Testis (tissue), 2 donors: ENCODE measurements around the gene NFIB.

Experiments used
- CTCF ChIP-seq, 3 experiments: fragments of 450-650 bp in 2 of 3; fragments of 200-600 bp in 1 of 3; sonication (generic) in 1 of 3; IDR thresholded peaks; one replicate each; pipeline ENCODE4 v1.5.1; 2016 to 2019; ENCODE audit warnings: antibody characterized with exemption in 3 of 3, mild to moderate bottlenecking in 2 of 3, moderate library complexity in 1 of 3
- POLR2A ChIP-seq: fragments of 450-650 bp; IDR thresholded peaks from one replicate; pipeline ENCODE4 v1.6.1; 2017; ENCODE audit warnings: antibody characterized with exemption, mild to moderate bottlenecking, moderate library complexity

GRCh38 chr9:14077672-14078071 lies 236.3 kb downstream of the NFIB start:
- no peak for TF ChIP-seq CTCF (IDR thresholded peaks at IDR 0.05)
- no peak for TF ChIP-seq POLR2A
